ENCODE results near the gene UCHL3.

GRCh38 chr13:75647126-75647784 lies 97.7 kb downstream of the UCHL3 start:
- TF ChIP-seq, protein P1, sequence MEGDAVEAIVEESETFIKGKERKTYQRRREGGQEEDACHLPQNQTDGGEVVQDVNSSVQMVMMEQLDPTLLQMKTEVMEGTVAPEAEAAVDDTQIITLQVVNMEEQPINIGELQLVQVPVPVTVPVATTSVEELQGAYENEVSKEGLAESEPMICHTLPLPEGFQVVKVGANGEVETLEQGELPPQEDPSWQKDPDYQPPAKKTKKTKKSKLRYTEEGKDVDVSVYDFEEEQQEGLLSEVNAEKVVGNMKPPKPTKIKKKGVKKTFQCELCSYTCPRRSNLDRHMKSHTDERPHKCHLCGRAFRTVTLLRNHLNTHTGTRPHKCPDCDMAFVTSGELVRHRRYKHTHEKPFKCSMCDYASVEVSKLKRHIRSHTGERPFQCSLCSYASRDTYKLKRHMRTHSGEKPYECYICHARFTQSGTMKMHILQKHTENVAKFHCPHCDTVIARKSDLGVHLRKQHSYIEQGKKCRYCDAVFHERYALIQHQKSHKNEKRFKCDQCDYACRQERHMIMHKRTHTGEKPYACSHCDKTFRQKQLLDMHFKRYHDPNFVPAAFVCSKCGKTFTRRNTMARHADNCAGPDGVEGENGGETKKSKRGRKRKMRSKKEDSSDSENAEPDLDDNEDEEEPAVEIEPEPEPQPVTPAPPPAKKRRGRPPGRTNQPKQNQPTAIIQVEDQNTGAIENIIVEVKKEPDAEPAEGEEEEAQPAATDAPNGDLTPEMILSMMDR (conservative IDR thresholded peaks at IDR 0.05; ENCODE audit: low read length) = no peak
- no peak for TF ChIP-seq EZH2phosphoT487 (IDR thresholded peaks at IDR 0.05; ENCODE audit: borderline replicate concordance, low read depth, low read length)
